ENCODE data around the gene SOBP.

SOBP gene

DNA sequence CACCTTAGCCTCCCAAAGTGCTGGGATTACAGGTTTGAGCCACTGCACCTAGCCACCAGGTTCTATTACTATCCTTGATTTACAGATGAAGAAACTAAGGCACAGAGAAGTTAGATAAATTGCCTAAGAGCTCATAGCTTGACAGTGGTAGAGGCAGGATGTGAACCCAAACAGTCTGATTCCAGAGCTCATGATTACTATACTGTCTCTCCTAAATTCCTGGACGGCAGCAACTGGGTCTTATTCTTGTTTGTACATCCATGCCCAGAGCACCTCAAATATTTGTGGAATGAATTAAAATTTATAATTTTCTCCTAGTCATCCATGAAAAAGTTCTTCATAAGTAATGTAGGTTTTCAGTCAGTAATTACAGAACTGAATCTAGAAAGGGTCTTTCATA, 45.6 kb upstream of the SOBP start:
- DNase-seq (ENCODE audit: low read depth) = no peak
- no peak overlapping the region for H3K4me3 ChIP-seq (ENCODE audit: low read depth, low read length)
- TF ChIP-seq, protein P1, sequence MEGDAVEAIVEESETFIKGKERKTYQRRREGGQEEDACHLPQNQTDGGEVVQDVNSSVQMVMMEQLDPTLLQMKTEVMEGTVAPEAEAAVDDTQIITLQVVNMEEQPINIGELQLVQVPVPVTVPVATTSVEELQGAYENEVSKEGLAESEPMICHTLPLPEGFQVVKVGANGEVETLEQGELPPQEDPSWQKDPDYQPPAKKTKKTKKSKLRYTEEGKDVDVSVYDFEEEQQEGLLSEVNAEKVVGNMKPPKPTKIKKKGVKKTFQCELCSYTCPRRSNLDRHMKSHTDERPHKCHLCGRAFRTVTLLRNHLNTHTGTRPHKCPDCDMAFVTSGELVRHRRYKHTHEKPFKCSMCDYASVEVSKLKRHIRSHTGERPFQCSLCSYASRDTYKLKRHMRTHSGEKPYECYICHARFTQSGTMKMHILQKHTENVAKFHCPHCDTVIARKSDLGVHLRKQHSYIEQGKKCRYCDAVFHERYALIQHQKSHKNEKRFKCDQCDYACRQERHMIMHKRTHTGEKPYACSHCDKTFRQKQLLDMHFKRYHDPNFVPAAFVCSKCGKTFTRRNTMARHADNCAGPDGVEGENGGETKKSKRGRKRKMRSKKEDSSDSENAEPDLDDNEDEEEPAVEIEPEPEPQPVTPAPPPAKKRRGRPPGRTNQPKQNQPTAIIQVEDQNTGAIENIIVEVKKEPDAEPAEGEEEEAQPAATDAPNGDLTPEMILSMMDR (IDR thresholded peaks at IDR 0.05; ENCODE audit: insufficient read depth, low read depth, low read length, missing control alignments) = no peak

- no peak for DNase-seq (ENCODE audit: low read depth)
- TF ChIP-seq, protein P1 (IDR thresholded peaks at IDR 0.05; ENCODE audit: insufficient read depth, low read depth, low read length, missing control alignments) = no peak
- H3K4me3 ChIP-seq (ENCODE audit: low read depth, low read length) = no peak overlapping the region
These were observed 42.2 kb upstream of the SOBP start for GRCh38 chr6:107447663-107448216.

DNA sequence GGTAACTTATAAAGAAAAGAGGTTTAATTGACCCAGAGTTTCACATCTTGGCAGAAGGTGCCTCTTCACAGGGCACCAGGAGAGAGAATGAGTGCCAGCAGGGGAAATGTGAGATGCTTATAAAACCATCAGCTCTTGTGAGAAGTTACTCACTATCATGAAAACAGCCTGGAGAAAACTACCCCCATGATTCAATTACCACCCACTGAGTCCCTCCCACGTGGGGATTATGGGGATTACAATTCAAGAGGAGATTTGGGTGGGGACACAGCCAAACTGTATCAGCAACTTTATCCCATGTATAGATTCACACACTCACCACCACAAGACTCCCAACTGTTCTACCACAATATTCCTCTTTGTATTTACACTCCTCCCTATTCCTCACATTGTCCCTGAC, 41.1 kb upstream of the SOBP start:
- no peak for DNase-seq (ENCODE audit: low read depth)
- H3K4me3 ChIP-seq (ENCODE audit: low read depth, low read length) = no peak overlapping the region
- TF ChIP-seq, protein P1 (IDR thresholded peaks at IDR 0.05; ENCODE audit: insufficient read depth, low read depth, low read length, missing control alignments) = no peak

DNA sequence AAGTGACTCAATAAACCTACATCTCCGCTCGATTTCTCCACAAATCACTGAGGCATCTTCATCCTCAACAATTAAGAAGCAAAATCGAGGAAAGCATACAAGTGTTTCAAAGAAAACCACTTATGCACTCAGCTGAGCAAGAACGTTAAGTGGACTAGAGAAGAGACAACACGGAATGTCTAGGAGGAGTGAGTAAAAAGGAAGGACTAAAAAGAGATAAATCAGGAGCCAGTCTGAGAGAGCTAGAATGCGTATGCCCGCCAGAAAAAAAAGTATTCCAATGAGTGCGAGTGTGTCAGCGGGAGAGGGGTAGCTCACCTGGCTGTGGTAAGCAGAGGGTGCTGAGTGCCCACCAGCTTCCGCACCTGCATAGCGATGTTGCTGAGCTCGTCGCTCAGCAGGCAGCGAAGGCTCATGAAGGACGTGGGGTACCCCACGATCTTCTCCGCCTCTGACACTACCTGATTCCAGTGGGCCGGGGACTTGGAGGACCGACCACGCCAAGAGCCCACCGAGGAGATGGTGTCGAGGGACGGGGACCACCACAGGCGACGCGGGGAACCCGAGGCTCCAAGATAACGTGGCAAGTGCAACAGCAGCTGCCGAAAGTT, 31.1 kb upstream of the SOBP start:
- TF ChIP-seq, protein P1 (IDR thresholded peaks at IDR 0.05; ENCODE audit: insufficient read depth, low read depth, low read length, missing control alignments) = no peak
- peak overlapping the region; percentile 76 for H3K4me3 ChIP-seq (ENCODE audit: low read depth, low read length)
- DNase-seq (ENCODE audit: low read depth) = peak; percentile 56

DNA sequence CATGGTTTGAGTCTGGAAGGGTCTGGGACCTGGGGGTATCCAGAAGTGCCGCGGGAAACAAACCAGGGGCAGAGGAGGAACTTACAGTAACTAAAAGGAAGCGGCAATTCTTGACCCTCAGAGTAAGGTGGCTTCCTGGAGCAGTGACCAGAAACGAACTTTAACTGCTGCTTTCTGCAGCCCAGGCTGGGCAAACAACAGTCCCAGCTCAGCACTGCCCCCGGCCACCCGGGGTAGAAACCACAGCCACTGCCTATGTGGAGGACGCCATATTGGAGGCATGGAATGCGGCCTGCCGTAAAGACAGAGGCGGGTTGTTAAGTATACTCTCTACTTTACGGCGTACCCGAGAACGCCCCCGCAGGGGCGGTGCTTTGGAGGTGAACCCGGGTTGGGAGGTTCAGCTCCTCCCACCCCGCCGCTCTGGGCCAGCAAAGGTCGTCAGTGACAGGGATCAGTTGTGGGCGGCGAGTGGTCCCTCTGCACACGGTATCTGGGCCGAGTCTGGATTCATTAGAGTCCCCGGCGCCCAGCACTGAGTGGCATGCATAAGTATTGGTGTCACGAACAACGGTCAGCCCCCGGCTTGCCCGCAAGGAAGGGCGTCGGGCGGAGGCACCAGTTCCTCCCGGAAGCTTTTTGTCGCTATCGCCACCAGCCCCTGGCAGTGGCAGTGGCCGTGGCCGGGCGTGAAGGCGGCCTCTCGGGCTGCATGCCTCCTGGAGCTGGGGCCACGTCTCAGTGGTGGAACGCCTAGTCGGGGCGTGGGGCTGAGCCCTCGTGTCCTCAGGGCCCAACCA, 30.4 kb upstream of the SOBP start, which contains the start of gene PDSS2:
Gene PDSS2 (minus strand): TSS at position 282 of the 800 bp plus-strand sequence. CDS start 279 bp downstream, at position 3.
- peak; percentile 98 for DNase-seq (ENCODE audit: low read depth)
- H3K4me3 ChIP-seq (ENCODE audit: low read depth, low read length) = peak within 1 kb of the TSS; percentile 76
- TF ChIP-seq, protein P1 (IDR thresholded peaks at IDR 0.05; ENCODE audit: insufficient read depth, low read depth, low read length, missing control alignments) = peak; percentile 37

DNA sequence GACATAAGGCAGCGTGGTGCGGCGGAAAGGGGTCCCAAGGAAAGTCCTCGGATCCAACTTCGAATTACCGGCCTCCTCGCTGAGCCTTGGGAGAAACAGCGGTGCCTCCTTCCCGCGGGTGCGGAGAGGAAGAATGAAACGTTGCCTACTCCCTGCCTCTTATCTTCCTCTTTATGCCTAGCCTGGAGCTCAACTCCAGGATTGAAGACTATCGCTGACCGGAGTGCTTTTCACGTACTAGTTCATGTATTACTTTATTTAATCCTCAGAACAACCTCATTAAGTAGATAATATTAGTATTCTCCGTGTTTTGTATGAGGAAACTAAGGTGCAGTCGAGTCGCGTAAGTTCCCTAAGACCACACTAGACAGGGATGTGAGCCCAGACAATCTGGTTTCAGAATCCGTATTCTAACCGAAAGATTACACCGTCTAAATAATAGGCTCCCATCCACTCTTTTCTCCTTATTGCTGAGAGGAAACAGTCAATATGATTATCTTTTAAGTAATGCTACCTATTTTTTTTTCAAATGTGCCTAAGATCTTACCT, 29.8 kb upstream of the SOBP start:
- TF ChIP-seq, protein P1 (IDR thresholded peaks at IDR 0.05; ENCODE audit: insufficient read depth, low read depth, low read length, missing control alignments) = no peak
- no peak for DNase-seq (ENCODE audit: low read depth)

More for the DNA sequence above, 29.8 kb upstream of the SOBP start:
- peak overlapping the region; percentile 76 for H3K4me3 ChIP-seq (ENCODE audit: low read depth, low read length)
